HL-60 (cell line): ENCODE measurements around the gene TLE3.
A peak's percentile ranks its signal among the peaks of the same experiment; 100 is the strongest.
"Not testable (repeated sequence)": the region's sequence is repeated elsewhere in the genome, so short reads cannot be mapped to it uniquely, and the experiment has no call there.

Experiments used
- DNase-seq, 2 experiments: peaks; one replicate each; pipeline ENCODE4 v3.0.0-alpha.2; 2010 to 2020; ENCODE audit warnings: low read depth in 1 of 2, low spot score in 1 of 2
- H3K27ac ChIP-seq: fragments of 250-450 bp; sonication (Bioruptor Pico); replicated peaks from 2 replicates; pipeline ENCODE4 v1.5.1; 2020; ENCODE audit warnings: mild to moderate bottlenecking, moderate library complexity
- H3K27me3 ChIP-seq: fragments of 250-450 bp; sonication (Bioruptor Pico); 2 replicates; pipeline ENCODE4 v1.5.1; 2021; ENCODE audit warnings: mild to moderate bottlenecking, moderate library complexity; ENCODE audit not compliant: insufficient read depth, poor library complexity, severe bottlenecking
- H3K4me3 ChIP-seq: replicated peaks from 2 replicates; pipeline ENCODE4 v1.5.1; 2011; ENCODE audit warnings: mild to moderate bottlenecking, control low read depth, low read length; ENCODE audit not compliant: insufficient read depth
- CTCF ChIP-seq: IDR thresholded peaks from one replicate; pipeline ENCODE4 v1.5.1; 2011; ENCODE audit warnings: low read length, control low read depth, inconsistent platforms; ENCODE audit not compliant: insufficient read depth
- GABPA ChIP-seq: IDR thresholded peaks from 2 replicates; pipeline ENCODE4 v1.6.1; 2012; ENCODE audit warnings: low read depth
- POLR2AphosphoS5 ChIP-seq: IDR thresholded peaks from 2 replicates; pipeline ENCODE4 v1.6.1; 2012; ENCODE audit warnings: low read depth
- SPI1 ChIP-seq: IDR thresholded peaks from 2 replicates; pipeline ENCODE4 v1.6.1; 2012; ENCODE audit warnings: low read depth, mild to moderate bottlenecking, borderline replicate concordance
- TF ChIP-seq, protein P1 (sequence below): IDR thresholded peaks from 2 replicates; pipeline ENCODE4 v1.6.1; 2012; ENCODE audit warnings: low read depth; ENCODE audit not compliant: insufficient replicate concordance

The TLE3 gene

DNA sequence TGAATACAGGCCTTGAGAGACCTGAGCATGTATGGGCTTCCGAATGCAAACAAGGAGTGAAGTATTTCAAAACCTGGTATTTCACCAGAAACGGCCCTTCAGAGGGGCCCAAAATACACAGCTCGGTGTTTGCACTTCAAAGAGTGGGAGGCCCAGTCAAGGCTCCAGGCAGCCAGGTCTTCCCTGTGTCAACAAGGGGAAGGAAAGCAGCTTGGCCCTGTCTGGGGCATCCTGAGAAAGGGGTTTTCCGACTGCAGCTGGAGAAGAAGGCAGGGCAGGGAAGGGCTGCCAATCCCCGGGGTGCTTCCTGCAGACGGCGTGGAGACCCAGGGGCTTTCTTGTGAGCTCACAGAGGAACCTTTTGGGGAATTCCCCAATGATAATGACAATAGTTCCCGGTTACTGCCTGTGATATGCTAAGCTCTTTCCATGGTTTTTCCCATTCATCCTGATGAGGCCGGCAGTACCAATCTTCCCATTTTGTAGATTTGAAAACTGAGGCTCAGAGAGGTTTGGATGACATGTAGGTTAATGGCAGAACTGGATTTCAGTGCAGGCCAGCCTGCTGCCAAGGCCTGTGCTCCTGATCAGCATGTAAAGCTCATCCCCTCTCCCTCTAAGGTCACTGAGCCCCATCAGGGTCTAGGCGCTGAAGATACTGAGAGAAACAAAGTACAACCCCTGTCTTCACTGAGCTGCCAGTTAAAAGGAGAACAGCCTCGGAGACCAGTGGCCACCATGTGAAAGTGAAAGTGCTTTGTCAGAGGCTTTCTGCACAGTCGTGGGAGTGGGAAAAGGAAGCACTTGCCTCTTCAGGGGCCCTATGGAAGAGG is 43.0 kb upstream of the TLE3 start:
- DNase-seq = peak in 1 of 2 experiments; percentile 66
- H3K4me3 ChIP-seq = no peak overlapping the region
- peak overlapping the region; percentile 32 for H3K27ac ChIP-seq

GRCh38 chr15:70140025-70140542 is 42.4 kb upstream of the TLE3 start:
- peak overlapping the region; percentile 21; the same call in 1 of the 2 replicates for H3K27ac ChIP-seq
- H3K27me3 ChIP-seq = no peaks in the 10 kb centered on the region
- no peak overlapping the region for H3K4me3 ChIP-seq
- no peak for DNase-seq
- no peak for TF ChIP-seq POLR2AphosphoS5
- no peak for TF ChIP-seq GABPA
- TF ChIP-seq CTCF = no peak
- TF ChIP-seq, protein P1, sequence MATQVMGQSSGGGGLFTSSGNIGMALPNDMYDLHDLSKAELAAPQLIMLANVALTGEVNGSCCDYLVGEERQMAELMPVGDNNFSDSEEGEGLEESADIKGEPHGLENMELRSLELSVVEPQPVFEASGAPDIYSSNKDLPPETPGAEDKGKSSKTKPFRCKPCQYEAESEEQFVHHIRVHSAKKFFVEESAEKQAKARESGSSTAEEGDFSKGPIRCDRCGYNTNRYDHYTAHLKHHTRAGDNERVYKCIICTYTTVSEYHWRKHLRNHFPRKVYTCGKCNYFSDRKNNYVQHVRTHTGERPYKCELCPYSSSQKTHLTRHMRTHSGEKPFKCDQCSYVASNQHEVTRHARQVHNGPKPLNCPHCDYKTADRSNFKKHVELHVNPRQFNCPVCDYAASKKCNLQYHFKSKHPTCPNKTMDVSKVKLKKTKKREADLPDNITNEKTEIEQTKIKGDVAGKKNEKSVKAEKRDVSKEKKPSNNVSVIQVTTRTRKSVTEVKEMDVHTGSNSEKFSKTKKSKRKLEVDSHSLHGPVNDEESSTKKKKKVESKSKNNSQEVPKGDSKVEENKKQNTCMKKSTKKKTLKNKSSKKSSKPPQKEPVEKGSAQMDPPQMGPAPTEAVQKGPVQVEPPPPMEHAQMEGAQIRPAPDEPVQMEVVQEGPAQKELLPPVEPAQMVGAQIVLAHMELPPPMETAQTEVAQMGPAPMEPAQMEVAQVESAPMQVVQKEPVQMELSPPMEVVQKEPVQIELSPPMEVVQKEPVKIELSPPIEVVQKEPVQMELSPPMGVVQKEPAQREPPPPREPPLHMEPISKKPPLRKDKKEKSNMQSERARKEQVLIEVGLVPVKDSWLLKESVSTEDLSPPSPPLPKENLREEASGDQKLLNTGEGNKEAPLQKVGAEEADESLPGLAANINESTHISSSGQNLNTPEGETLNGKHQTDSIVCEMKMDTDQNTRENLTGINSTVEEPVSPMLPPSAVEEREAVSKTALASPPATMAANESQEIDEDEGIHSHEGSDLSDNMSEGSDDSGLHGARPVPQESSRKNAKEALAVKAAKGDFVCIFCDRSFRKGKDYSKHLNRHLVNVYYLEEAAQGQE = no peak
- no peak for TF ChIP-seq SPI1

More for the DNA sequence above, 43.0 kb upstream of the TLE3 start:
- no peaks in the 10 kb centered on the region for H3K27me3 ChIP-seq
- TF ChIP-seq SPI1 = 0 out of 2 replicates have a peak, but pooled peaks have one; percentile 33
- TF ChIP-seq, protein P1 = no peak
- TF ChIP-seq POLR2AphosphoS5 = 0 out of 2 replicates have a peak, but pooled peaks have one; percentile 5
- TF ChIP-seq GABPA = no peak

DNA sequence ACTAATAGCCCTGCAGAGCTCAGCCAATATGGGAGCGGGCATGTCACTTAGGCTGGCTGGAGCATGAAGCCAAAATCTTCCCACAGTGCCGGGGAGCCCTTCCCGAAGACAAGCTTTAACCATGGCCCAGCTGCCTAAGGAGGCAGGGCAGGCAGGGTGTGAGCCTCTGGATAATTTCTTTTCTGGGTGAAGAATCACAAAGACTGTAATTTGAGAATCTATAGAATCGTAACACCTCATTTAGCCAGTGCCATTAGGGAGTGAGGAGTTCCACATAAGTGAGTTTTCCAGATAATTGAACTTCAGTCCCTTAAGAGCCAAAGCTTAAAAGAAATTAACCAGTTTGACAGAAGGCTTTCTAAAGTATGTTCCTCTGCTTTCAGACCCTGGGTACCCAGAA is 40.2 kb upstream of the TLE3 start:
- TF ChIP-seq, protein P1 = no peak
- TF ChIP-seq GABPA (no peak), POLR2AphosphoS5 (no peak), CTCF (no peak), SPI1 (no peak)
- no peaks in the 10 kb centered on the region for H3K27me3 ChIP-seq
- no peak overlapping the region for H3K4me3 ChIP-seq
- no peak for DNase-seq
- no peak overlapping the region for H3K27ac ChIP-seq

- not testable (repeated sequence) for H3K27me3 ChIP-seq, H3K4me3 ChIP-seq, H3K27ac ChIP-seq, DNase-seq
Observed at GRCh38 chr15:70137021-70137420, 39.3 kb upstream of the TLE3 start.
